ENCODE results near the gene COG1.

DNA sequence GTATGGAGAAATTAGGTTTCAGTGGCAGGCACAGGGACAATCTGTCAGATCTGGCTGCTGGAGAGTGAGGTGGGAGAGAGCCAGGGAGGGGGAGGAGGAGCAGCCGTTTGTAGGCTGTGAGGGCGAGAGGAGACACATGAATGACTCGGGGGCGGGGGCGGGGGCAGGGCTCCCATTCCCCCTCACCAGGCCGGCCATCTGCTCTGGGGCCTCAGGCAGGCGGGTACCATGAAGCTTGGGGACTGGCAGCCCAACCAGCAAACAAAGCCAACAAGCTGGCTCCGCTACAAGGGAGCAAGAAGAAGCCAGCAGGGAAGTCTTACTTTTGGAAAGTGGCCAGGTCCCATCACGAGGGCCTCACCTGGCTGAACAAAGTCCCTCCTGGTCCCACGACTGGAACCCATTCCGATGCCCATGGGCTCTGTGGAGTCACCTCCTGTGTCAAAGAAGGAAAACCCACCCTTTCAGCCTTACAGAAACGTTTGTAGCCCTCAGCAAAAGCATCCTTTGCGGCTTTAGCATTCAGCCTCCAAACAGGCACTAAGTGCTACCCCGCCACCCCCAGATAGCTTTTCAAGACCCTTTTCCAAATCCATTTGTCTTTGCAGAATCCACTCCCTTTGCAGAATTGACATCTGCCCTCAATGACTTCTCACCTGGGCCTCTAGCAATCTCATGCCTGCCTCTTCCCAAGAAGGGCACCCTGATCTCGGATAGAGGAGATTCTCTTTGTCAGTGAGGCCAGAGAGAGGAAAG is 37.3 kb upstream of the COG1 start:
- no peak for TF ChIP-seq BHLHE40 (IDR thresholded peaks at IDR 0.05; ENCODE audit: low read length)
- TF ChIP-seq JUND (IDR thresholded peaks at IDR 0.05; ENCODE audit: borderline replicate concordance, low read depth, low read length) = no peak
- no peak for TF ChIP-seq JUND (tag; IDR thresholded peaks at IDR 0.05; ENCODE audit: borderline replicate concordance, low read depth, low read length)
- TF ChIP-seq RFX5 (IDR thresholded peaks at IDR 0.05; ENCODE audit: low read depth, low read length) = no peak
- no peak for TF ChIP-seq NR2C2 (CRISPR knock-in tag; IDR thresholded peaks at IDR 0.05)
- TF ChIP-seq NR2C2 (tag; IDR thresholded peaks at IDR 0.05) = no peak
- TF ChIP-seq, protein P1, sequence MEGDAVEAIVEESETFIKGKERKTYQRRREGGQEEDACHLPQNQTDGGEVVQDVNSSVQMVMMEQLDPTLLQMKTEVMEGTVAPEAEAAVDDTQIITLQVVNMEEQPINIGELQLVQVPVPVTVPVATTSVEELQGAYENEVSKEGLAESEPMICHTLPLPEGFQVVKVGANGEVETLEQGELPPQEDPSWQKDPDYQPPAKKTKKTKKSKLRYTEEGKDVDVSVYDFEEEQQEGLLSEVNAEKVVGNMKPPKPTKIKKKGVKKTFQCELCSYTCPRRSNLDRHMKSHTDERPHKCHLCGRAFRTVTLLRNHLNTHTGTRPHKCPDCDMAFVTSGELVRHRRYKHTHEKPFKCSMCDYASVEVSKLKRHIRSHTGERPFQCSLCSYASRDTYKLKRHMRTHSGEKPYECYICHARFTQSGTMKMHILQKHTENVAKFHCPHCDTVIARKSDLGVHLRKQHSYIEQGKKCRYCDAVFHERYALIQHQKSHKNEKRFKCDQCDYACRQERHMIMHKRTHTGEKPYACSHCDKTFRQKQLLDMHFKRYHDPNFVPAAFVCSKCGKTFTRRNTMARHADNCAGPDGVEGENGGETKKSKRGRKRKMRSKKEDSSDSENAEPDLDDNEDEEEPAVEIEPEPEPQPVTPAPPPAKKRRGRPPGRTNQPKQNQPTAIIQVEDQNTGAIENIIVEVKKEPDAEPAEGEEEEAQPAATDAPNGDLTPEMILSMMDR (IDR thresholded peaks at IDR 0.05 in 2 of 3, conservative IDR thresholded peaks at IDR 0.05 in 1 of 3; ENCODE audit: insufficient read depth in 2 of 3, low read depth in 1 of 3, low read length in 3 of 3) = no peak
- TF ChIP-seq ZNF449 (CRISPR knock-in tag; IDR thresholded peaks at IDR 0.05) = no peak
- TF ChIP-seq THRB (CRISPR knock-in tag; conservative IDR thresholded peaks at IDR 0.05) = no peak
- no peak for TF ChIP-seq KLF16 (IDR thresholded peaks at IDR 0.05)
- no peak for TF ChIP-seq SMAD3 (CRISPR knock-in tag; conservative IDR thresholded peaks at IDR 0.05)
- TF ChIP-seq ATF3 (IDR thresholded peaks at IDR 0.05) = no peak
- no peak for TF ChIP-seq ATF3 (CRISPR knock-in tag; conservative IDR thresholded peaks at IDR 0.05)
- TF ChIP-seq PCBP2 (IDR thresholded peaks at IDR 0.05; ENCODE audit: low read depth, low read length, poor library complexity, severe bottlenecking) = no peak
- TF ChIP-seq SREBF2 (CRISPR knock-in tag; IDR thresholded peaks at IDR 0.05) = no peak
- no peak for TF ChIP-seq MXD1 (CRISPR knock-in tag; IDR thresholded peaks at IDR 0.05; ENCODE audit: borderline replicate concordance, poor library complexity, severe bottlenecking)

All from K562 (cell line).